Mucosa of rectum (tissue), 2 donors: ENCODE data around the gene ORMDL2.
"Not testable (repeated sequence)": the region's sequence is repeated elsewhere in the genome, so short reads cannot be mapped to it uniquely, and the experiment has no call there.

Experiments
- H3K27ac ChIP-seq, 2 donors: one replicate each; pipeline ENCODE4 v1.7.0; 2013; ENCODE audit warnings: inconsistent platforms in 2 of 2, low read depth in 2 of 2, low read length in 2 of 2
- H3K27me3 ChIP-seq, 2 donors: one replicate each; pipeline ENCODE4 v1.7.0; 2013; ENCODE audit warnings: low read length in 2 of 2; ENCODE audit not compliant: control insufficient read depth in 2 of 2, insufficient read depth in 2 of 2
- H3K36me3 ChIP-seq, 2 donors: one replicate each; pipeline ENCODE4 v1.7.0; 2013; ENCODE audit warnings: low read length in 2 of 2; ENCODE audit not compliant: control insufficient read depth in 2 of 2, insufficient read depth in 2 of 2
- H3K4me1 ChIP-seq, 2 donors: one replicate each; pipeline ENCODE4 v1.7.0; 2013; ENCODE audit warnings: low read length in 2 of 2, mild to moderate bottlenecking in 1 of 2; ENCODE audit not compliant: control insufficient read depth in 2 of 2, insufficient read depth in 2 of 2
- H3K4me3 ChIP-seq, 2 donors: one replicate each; pipeline ENCODE4 v1.7.0; 2013; ENCODE audit warnings: low read length in 2 of 2
- H3K9ac ChIP-seq, 2 donors: one replicate each; pipeline ENCODE4 v1.7.0; 2013; ENCODE audit warnings: low read length in 2 of 2, low read depth in 1 of 2, mild to moderate bottlenecking in 1 of 2
- H3K9me3 ChIP-seq, 2 donors: one replicate each; pipeline ENCODE4 v1.7.0; 2013; ENCODE audit warnings: low read length in 2 of 2; ENCODE audit not compliant: control insufficient read depth in 2 of 2
- donor health status: healthy.
- donor health status: Normal muscosa, but diverticular disease.

The ORMDL2 gene

DNA sequence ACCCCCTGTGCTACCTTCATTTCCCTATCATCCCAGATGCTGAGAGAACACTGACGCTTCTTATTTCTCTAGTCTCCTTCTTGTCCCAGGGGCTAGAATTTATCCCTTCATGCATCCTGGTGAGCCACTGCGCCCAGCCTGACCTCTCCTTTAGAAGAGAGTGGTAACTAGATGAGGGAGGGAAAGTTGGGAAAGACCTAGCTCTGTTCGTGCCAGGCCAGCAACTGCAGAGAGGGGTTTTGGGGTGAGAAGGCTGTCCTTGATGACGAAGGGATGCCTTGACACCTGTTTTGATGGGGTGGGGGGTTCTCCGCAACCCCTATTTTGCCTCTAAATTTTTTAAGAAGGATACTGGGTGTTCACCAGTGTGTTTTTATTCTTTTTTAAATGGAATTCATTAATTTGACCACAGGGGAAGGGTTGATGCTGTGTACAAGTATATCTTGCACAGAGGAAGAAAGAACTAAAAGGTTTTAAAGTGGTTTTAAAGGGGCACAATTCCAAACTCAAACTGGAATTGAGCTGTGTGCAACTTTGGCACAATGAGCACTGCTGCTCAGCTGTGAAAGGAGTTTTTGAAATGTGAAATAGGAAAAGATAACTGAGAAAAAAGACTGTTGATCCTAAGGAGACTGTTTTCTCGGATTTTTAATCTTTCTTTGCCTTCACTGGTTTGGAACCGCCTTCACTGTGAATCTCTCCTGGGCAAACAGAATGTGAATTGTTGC, 31.9 kb downstream of the ORMDL2 start:
- H3K9me3 ChIP-seq = no peaks in the 10 kb centered on the region
- peak overlapping the region in 1 of 2 donors; percentile 23 for H3K27ac ChIP-seq
- peak overlapping the region in 1 of 2 donors; percentile 24 for H3K9ac ChIP-seq
- H3K4me3 ChIP-seq = no peak overlapping the region
- H3K36me3 ChIP-seq = no peaks in the 10 kb centered on the region
- H3K27me3 ChIP-seq = peaks cover 3 to 7% of the 10 kb centered on the region in 2 donors
- peaks cover 3 to 5% of the 10 kb centered on the region in 2 donors for H3K4me1 ChIP-seq

DNA sequence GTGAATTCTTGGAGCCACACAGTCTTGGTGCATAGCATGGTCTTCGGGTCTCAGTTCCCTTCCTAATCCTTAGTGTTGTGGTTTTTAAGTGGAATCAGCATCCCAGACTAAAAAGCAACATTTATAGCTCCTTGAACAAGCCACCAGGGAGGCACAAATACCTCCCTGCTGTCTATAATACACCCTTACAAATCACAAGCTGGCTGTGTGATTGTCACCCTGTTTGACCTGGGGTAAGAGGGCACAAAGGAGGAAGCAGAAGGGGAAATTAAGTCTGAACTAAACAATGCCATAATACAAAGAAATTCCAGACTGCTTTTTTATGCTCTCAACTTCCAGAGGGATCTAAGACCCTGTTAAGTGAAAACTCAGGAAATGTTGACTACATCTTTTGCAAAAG, 32.6 kb downstream of the ORMDL2 start:
- H3K27ac ChIP-seq = no peak overlapping the region

DNA sequence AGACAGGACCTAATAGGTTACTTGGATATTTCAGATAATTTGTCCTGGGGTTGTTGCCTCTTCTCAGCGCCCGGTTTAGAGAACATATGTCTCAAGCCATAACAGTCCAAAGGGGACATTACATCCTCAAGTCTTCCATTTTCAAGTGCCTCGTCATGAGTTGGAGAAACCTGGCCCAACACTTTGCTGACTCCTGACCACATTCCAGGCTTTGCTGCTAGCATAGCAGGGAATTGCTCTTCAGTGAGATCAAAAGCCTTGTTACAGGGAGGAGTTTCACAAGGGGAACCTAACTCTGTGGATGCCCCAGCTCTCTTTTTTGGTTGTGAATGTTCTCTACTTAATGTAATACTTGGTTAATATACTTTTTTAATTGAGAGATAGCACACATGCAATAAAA, 33.1 kb downstream of the ORMDL2 start:
- Histone ChIP-seq H3K9me3 (no peaks in the 10 kb centered on the region), H3K36me3 (no peaks in the 10 kb centered on the region), H3K4me1 (peaks cover 3 to 5% of the 10 kb centered on the region in 2 donors), H3K27me3 (peaks cover 3 to 7% of the 10 kb centered on the region in 2 donors), H3K27ac (no peak overlapping the region), H3K9ac (no peak overlapping the region), H3K4me3 (no peak overlapping the region)

More for the DNA sequence above, 32.6 kb downstream of the ORMDL2 start:
- Histone ChIP-seq H3K9me3 (no peaks in the 10 kb centered on the region), H3K9ac (no peak overlapping the region), H3K27me3 (peaks cover 3 to 7% of the 10 kb centered on the region in 2 donors), H3K4me3 (no peak overlapping the region), H3K36me3 (no peaks in the 10 kb centered on the region), H3K4me1 (peaks cover 3 to 5% of the 10 kb centered on the region in 2 donors)

DNA sequence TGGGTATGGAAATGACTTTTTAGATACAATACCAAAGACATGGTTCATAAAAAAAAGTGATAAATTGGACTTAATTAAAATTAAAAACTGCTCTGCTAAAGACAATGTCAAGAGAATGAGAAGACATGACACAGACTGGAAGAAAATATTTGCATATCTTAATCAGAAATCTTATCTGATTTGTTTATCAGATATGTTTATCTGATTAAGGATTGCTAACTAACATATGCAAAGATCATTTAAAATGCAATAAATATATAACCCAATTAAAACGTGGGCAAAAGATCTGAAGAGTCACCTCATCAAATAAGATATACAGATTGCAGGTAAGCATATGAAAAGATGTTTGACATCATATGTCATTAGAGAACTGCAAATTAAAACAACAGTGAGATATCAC, 34.9 kb downstream of the ORMDL2 start:
- H3K4me1 ChIP-seq = peaks cover 0 to 3% of the 10 kb centered on the region in 2 donors
- H3K9ac ChIP-seq = peak overlapping the region in 1 of 2 donors; percentile 2
- no peak overlapping the region for H3K27ac ChIP-seq
- H3K9me3 ChIP-seq = no peaks in the 10 kb centered on the region
- no peaks in the 10 kb centered on the region for H3K36me3 ChIP-seq
- H3K27me3 ChIP-seq = peaks cover 3 to 4% of the 10 kb centered on the region in 2 donors
- no peak overlapping the region for H3K4me3 ChIP-seq

DNA sequence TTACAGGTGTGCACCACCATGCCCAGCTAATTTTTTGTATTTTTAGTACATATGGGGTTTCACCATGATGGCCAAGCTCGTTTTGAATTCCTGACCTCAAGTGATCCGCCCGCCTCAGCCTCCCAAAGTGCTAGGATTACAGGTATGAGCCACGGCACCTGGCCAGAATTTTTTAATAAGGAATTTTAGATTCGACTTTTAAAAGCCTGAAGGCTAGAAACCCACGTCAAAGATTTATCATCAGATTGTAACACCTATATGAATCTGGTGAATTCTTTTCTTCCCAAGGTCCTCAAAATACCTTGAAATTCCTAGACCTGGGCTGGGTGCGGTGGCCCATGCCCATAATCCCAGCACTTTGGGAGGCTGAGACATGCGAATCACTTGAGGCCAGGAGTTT, 43.6 kb downstream of the ORMDL2 start:
- H3K4me3 ChIP-seq = no peak overlapping the region
- no peaks in the 10 kb centered on the region for H3K27me3 ChIP-seq
- no peaks in the 10 kb centered on the region for H3K4me1 ChIP-seq
- H3K36me3 ChIP-seq = no peaks in the 10 kb centered on the region
- H3K27ac ChIP-seq = no peak overlapping the region
- H3K9ac ChIP-seq = no peak overlapping the region
- no peaks in the 10 kb centered on the region for H3K9me3 ChIP-seq

DNA sequence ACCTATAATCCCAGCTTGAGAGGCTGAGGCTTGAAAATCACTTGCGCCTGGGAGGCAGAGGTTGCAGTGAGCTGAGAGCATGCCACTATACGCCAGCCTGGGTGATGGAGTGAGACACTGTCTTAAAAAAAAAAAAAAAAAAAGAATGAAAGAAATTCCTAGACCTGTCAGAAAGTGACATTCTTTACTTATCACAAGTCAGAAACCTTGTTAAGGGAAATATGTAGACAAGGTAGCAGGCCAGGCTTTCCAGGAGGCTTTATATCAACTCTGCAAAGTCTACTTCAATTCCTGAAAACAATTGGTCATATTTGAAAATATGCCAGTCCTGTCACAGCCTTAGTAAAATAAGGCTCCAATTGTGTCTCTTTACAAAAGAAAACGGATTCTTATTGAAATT, 44.0 kb downstream of the ORMDL2 start:
- Histone ChIP-seq H3K4me1 (no peaks in the 10 kb centered on the region), H3K36me3 (no peaks in the 10 kb centered on the region), H3K9me3 (no peaks in the 10 kb centered on the region), H3K4me3 (no peak overlapping the region), H3K9ac (no peak overlapping the region), H3K27me3 (no peaks in the 10 kb centered on the region), H3K27ac (no peak overlapping the region)

DNA sequence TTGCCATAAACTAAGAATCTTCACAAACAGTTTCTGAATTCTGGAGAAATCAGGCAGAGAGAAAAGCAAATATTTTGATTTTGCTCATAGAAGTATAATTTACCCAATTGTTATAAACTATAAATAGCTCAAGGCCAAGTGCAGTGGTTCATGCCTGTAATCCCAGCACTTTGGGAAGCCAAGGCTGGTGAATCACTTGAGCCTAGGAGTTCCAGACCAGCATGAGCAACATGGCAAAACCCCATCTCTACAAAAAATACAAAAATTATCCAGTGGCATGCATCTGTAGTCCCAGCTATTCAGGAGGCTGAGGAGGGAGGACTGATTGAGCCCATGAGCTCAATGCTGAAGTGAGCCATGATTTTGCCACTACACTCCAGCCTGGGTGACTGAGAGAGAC, 44.4 kb downstream of the ORMDL2 start:
- Histone ChIP-seq H3K27ac (no peak overlapping the region), H3K36me3 (no peaks in the 10 kb centered on the region), H3K9me3 (no peaks in the 10 kb centered on the region), H3K9ac (no peak overlapping the region), H3K4me3 (no peak overlapping the region), H3K4me1 (no peaks in the 10 kb centered on the region), H3K27me3 (no peaks in the 10 kb centered on the region)

DNA sequence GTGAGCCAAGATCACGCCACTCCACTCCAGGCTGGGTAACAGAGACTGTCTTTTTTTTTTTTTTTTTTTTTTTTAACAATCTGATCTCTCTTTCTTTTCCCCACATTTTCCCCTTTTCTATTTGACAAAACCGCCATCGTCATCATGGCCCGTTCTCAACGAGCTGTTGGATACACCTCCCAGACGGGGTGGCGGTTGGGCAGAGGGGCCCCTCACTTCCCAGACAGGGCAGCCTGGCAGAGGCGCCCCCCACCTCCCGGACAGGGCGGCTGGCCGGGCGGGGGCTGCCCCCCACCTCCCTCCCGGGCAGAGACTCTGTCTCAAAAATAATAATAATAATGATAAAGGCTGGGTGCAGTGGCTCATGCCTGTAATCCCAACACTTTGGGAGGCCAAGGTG, 45.1 kb downstream of the ORMDL2 start:
- not testable (repeated sequence) for H3K27ac ChIP-seq, H3K9ac ChIP-seq, H3K36me3 ChIP-seq, H3K27me3 ChIP-seq, H3K4me1 ChIP-seq, H3K9me3 ChIP-seq, H3K4me3 ChIP-seq

DNA sequence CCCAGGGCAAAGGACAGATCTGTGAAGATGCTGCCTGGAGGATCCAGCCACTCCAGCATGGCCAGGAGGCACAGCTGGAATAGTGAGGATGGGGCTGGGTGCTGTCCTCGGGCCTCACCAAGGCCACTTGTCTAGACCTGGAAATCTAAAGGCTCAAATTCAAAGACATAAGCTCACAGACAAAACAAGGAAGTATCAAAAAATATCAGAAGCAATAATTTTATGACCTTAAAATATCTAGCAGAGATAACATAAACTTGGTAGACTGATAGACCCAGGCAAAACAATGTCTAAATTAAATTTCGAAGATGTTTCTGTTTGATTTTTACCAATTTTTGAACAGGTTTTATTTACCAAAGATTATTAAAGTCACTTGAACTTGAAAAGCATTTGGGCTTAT, 47.5 kb downstream of the ORMDL2 start:
- no peak overlapping the region for H3K9ac ChIP-seq
- H3K9me3 ChIP-seq = no peaks in the 10 kb centered on the region
- H3K4me3 ChIP-seq = no peak overlapping the region
- no peak overlapping the region for H3K27ac ChIP-seq
- no peaks in the 10 kb centered on the region for H3K4me1 ChIP-seq
- H3K36me3 ChIP-seq = no peaks in the 10 kb centered on the region
- no peaks in the 10 kb centered on the region for H3K27me3 ChIP-seq

DNA sequence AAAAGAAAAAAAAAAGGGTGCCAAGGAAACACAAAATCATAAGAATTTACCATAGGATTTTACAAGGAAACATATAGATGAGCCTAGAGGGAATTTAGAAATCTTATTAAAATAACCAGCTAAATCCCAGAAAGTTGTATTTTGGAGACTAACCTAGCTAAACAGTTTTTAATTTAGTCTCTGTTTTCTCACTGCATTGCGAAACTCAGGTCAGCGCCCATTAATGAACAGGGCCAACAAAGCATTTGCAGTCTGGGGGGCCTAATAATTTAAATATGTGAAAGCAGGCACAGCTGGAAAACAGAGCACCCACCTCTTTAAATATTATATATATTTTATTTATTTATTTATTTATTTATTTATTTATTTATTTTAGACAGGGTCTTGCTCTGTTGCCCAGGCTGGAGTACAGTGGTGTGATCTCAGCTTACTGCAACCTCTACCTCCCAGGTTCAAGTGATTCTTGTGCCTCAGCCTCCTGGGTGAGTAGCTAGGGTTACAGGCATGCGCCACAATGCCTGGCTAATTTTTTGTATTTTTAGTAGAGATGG, 48.7 kb downstream of the ORMDL2 start:
- H3K27ac ChIP-seq, H3K9ac ChIP-seq, H3K36me3 ChIP-seq, H3K27me3 ChIP-seq, H3K4me1 ChIP-seq, H3K4me3 ChIP-seq, H3K9me3 ChIP-seq: not testable (repeated sequence)
